GM12801 (cell line): ENCODE measurements around the gene TRIO.

Source experiments
- CTCF ChIP-seq: IDR thresholded peaks from one replicate; pipeline ENCODE4 v1.5.1; 2011; ENCODE audit warnings: control low read depth; ENCODE audit not compliant: insufficient read length; ENCODE audit errors: extremely low read depth

TRIO gene

GRCh38 chr5:14424011-14424685 lies 281.0 kb downstream of the TRIO start:
- TF ChIP-seq CTCF = no peak

GRCh38 chr5:14425559-14425958 lies 282.4 kb downstream of the TRIO start:
- TF ChIP-seq CTCF = no peak

- no peak for TF ChIP-seq CTCF
Measured at GRCh38 chr5:14426521-14426920, 283.4 kb downstream of the TRIO start.

GRCh38 chr5:14428302-14429081 lies 285.4 kb downstream of the TRIO start:
- no peak for TF ChIP-seq CTCF

- TF ChIP-seq CTCF = no peak
Measured at GRCh38 chr5:14429101-14430050, 286.2 kb downstream of the TRIO start.

- TF ChIP-seq CTCF = no peak
Measured at GRCh38 chr5:14431534-14431933, 288.4 kb downstream of the TRIO start.
